Transverse colon (tissue), 4 donors: ENCODE measurements around the gene CHAT. TPM values are rescaled to one million over a fixed set of nuclear protein-coding genes. Genes with fewer than 3 reads are reported as not detected.

ENCODE experiments used
- DNase-seq: peaks from one replicate; pipeline ENCODE4 v3.0.0-alpha.2; 2019
- H3K27ac ChIP-seq, 4 donors: fragments of 200-600 bp; sonication (generic); 2 replicates each; pipeline ENCODE4 v1.5.1; 2016 to 2018; ENCODE audit warnings: inconsistent platforms in 4 of 4
- H3K27me3 ChIP-seq: fragments of 200-600 bp; sonication (generic); 2 replicates; pipeline ENCODE4 v1.5.1; 2017; ENCODE audit warnings: inconsistent platforms
- H3K36me3 ChIP-seq, 4 donors: fragments of 200-600 bp; sonication (generic); 2 replicates each; pipeline ENCODE4 v1.5.1; 2017 to 2019; ENCODE audit warnings: inconsistent platforms in 4 of 4
- H3K4me1 ChIP-seq, 4 donors: fragments of 200-600 bp; sonication (generic); 2 replicates each; pipeline ENCODE4 v1.5.1; 2017 to 2020; ENCODE audit warnings: inconsistent platforms in 4 of 4
- H3K4me3 ChIP-seq, 4 donors: fragments of 200-600 bp; sonication (generic); 1 replicate in 1 of 4; 2 replicates in 3 of 4; pipeline versions ENCODE4 v1.5.1 to v1.6.1; 2017 to 2019; ENCODE audit warnings: inconsistent platforms in 4 of 4
- H3K9me3 ChIP-seq, 2 donors: fragments of 200-600 bp; sonication (generic); 2 replicates each; pipeline ENCODE4 v1.5.1; 2017 to 2019; ENCODE audit warnings: inconsistent platforms in 2 of 2
- EP300 ChIP-seq: sonication (generic); formaldehyde crosslinking; IDR thresholded peaks from one replicate; pipeline ENCODE4 v1.6.1; 2017; ENCODE audit warnings: antibody characterized with exemption, low read depth
- POLR2A ChIP-seq: fragments of 450-650 bp; IDR thresholded peaks from one replicate; pipeline ENCODE4 v1.6.1; 2016; ENCODE audit warnings: antibody characterized with exemption, mild to moderate bottlenecking, moderate library complexity
- POLR2AphosphoS5 ChIP-seq, 3 donors: sonication (generic); formaldehyde crosslinking; IDR thresholded peaks; one replicate each; pipeline ENCODE4 v1.6.1; 2016; ENCODE audit warnings: antibody characterized with exemption in 3 of 3
- WGBS, 2 donors: methylation state at CpG; one replicate each; pipeline ENCODE4 v1.1.5; 2018; ENCODE audit warnings: low coverage in 1 of 2; 5-methylcytosine and 5-hydroxymethylcytosine counted together
- in situ Hi-C, 4 donors: fragments of 200-750 bp; cut with MboI; loops; one replicate each; pipeline versions ENCODE4 v1.15.0 to v1.15.1; 2017; ENCODE audit warnings: low sequenced_read_pairs in 3 of 4, low pct_ligation_motif_present in 1 of 4, low pct_unique_long_range_greater_than_20kb in 1 of 4
- intact Hi-C: fragments of 100-400 bp; cut with DNase I; formaldehyde crosslinking; loops from one replicate; pipeline ENCODE4 v1.15.1; 2023; ENCODE audit warnings: low total_unique reads
- total RNA-seq, 4 donors: library from RNA; depleted of rRNA; stranded (reverse); fragments of >200 nt; gene quantifications; one replicate each; pipeline ENCODE4 v1.1.0, GENCODE V29; 2016
- TF ChIP-seq, protein P1 (sequence below), 5 experiments: fragments of 200-600 bp in 3 of 5; fragments of 450-650 bp in 2 of 5; sonication (generic) in 3 of 5; IDR thresholded peaks; 1 replicate in 2 of 5; 2 replicates in 3 of 5; pipeline ENCODE4 v1.5.1; 2016 to 2017; ENCODE audit warnings: antibody characterized with exemption in 5 of 5, inconsistent platforms in 3 of 5, mild to moderate bottlenecking in 2 of 5, moderate library complexity in 1 of 5

CHAT gene
- total RNA-seq, 4 donors from 2014 or later, result 1.1 to 3.8 TPM; not detected in 2

DNA sequence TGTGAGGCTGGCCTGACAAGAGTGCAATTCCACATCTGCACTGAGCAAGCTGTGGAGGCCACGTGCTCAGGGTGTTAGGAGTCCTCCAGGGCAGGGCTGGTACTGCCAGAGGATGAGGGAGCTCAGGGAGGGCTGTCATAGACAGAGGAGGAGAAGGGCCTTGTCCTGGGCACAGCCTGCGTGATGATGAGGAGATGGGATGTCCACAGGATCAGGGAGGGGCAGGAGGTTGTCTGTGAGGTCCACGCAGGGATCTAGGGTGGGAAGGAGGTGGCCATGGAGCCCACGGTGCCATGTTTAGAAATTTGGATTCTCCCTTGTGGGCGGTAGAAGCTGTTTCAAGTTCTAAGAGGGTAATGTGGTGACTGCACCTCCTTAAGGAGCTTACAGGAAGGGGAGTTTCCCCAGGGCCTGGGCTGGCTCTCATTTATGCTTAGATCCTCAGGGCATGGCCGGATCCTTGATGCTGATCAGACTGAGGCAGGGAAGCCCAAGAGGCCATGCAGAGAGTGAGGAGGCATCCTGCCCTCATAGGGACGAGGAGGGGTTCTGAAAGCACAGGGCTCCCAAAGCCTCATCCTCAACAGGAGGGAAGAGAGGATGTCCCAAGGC lies 30.3 kb downstream of the CHAT start:
- H3K27me3 ChIP-seq, result peaks cover 22% of the 10 kb centered on the region
- DNase-seq, result no peak
- no peaks in the 10 kb centered on the region for H3K36me3 ChIP-seq
- no peaks in the 10 kb centered on the region for H3K4me1 ChIP-seq
- H3K4me3 ChIP-seq, result no peak overlapping the region
- TF ChIP-seq POLR2A (no peak), EP300 (no peak), POLR2AphosphoS5 (IDR thresholded peaks at IDR 0.05) (no peak)
- TF ChIP-seq, protein P1, sequence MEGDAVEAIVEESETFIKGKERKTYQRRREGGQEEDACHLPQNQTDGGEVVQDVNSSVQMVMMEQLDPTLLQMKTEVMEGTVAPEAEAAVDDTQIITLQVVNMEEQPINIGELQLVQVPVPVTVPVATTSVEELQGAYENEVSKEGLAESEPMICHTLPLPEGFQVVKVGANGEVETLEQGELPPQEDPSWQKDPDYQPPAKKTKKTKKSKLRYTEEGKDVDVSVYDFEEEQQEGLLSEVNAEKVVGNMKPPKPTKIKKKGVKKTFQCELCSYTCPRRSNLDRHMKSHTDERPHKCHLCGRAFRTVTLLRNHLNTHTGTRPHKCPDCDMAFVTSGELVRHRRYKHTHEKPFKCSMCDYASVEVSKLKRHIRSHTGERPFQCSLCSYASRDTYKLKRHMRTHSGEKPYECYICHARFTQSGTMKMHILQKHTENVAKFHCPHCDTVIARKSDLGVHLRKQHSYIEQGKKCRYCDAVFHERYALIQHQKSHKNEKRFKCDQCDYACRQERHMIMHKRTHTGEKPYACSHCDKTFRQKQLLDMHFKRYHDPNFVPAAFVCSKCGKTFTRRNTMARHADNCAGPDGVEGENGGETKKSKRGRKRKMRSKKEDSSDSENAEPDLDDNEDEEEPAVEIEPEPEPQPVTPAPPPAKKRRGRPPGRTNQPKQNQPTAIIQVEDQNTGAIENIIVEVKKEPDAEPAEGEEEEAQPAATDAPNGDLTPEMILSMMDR (IDR thresholded peaks at IDR 0.05), result no peak
- no peak overlapping the region for H3K27ac ChIP-seq
- in situ Hi-C loops (no loop called here), intact Hi-C loops (no loop called here)
- WGBS, 2 donors, result 33 to 68% methylated on average over 1 to 7 of the region's 7 CpGs
- no peaks in the 10 kb centered on the region for H3K9me3 ChIP-seq

DNA sequence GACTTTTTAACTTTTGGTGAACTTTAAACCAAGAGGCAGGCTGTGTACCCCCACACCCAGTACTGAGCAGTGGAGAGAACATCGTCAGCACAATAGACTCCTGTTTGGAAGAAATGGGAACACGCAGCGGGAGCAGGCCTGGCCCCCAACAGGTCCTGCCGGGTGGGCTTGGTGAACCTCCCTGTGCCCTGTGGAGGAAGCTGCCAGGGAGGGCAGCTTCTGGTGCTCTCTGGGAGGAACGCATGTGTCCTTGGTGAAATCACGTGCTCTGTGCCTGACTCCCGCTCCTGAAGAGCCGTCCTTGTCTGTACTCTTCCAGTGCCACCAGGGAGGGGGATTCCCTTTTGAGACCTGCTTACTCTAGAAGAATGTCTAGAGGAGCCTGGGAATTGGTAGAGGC lies 31.6 kb downstream of the CHAT start:
- H3K36me3 ChIP-seq, result no peaks in the 10 kb centered on the region
- no peaks in the 10 kb centered on the region for H3K4me1 ChIP-seq
- TF ChIP-seq POLR2A (no peak), POLR2AphosphoS5 (IDR thresholded peaks at IDR 0.05) (no peak), EP300 (no peak)
- TF ChIP-seq, protein P1 (IDR thresholded peaks at IDR 0.05), result no peak
- intact Hi-C loops (no loop called here), in situ Hi-C loops (no loop called here)
- 80 to 89% methylated on average over 1 to 8 of the region's 8 CpGs for WGBS, 2 donors
- H3K4me3 ChIP-seq, result no peak overlapping the region
- H3K27me3 ChIP-seq, result peaks cover 17% of the 10 kb centered on the region
- no peak overlapping the region for H3K27ac ChIP-seq
- no peak for DNase-seq
- no peaks in the 10 kb centered on the region for H3K9me3 ChIP-seq

DNA sequence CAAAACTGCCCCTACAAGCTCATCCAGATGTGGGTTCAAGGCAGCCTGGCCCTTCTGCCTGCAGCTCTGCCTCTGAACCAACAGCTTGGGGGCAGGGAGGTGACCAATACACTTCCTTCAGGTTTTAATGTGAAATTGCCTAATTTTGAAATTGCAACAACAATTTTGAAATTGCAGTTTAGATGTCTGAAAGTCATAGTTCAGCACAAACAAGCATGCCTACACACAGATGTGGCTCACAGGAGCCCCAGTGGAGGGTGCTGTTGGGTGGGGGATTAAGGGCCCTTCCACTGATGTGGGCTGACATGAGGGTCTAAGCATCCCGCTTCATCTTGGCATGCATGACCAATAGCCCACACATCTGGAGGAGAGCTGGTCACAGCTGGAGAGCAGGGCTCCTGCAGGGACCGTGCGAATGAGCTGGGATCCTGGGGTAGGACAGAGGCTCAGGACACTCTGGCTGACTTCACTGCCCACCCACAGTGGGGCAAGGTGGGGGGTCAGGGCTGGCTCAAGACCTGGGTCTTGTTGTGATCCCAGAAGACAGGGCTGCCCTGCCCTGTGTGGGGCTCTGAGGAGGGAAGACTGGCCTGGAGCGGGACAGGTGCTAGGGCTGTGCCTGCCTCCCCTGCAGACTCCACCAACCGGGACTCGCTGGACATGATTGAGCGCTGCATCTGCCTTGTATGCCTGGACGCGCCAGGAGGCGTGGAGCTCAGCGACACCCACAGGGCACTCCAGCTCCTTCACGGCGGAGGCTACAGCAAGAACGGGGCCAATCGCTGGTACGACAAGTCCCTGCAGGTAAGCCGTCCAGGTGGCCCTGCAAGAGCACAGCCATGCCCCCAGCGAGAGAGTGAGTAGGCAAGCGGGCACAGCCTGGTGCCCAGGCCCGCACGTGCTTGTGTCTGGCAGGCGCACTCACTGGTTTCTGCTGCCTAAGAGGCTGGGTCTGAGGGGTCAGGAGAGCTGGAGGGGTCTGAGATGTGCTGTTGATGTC lies 32.3 kb downstream of the CHAT start:
- no peak for TF ChIP-seq POLR2A
- TF ChIP-seq, protein P1 (IDR thresholded peaks at IDR 0.05), result no peak
- TF ChIP-seq POLR2AphosphoS5 (IDR thresholded peaks at IDR 0.05), result no peak
- no peak for TF ChIP-seq EP300
- Histone ChIP-seq H3K27ac (no peak overlapping the region), H3K27me3 (peaks cover 10% of the 10 kb centered on the region), H3K4me3 (no peak overlapping the region), H3K4me1 (no peaks in the 10 kb centered on the region), H3K9me3 (no peaks in the 10 kb centered on the region), H3K36me3 (no peaks in the 10 kb centered on the region)
- intact Hi-C loops (no loop called here), in situ Hi-C loops (no loop called here)
- DNase-seq, result no peak
- WGBS, 2 donors, result 94% methylated on average over 18 of the region's 22 CpGs; no CpG with 5 or more reads in 1 of the 2 donors

DNA sequence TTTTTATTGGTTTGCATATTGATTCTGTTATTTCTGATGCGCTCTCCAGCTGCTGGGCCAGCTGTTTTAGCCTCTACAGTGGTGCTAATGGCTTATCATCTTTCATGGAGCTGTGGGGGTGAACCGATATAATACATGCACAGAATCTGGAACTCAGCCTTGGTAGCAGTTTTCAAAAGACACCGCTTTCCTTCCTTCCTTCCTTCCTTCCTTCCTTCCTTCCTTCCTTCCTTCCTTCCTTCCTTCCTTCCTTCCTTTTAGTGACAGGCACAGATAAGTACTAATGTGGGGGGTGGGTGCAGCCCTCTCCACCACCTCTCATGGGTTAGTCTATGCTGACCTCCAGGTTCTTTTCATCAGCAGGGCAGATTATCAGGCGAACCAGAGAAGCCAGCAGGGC lies 33.7 kb downstream of the CHAT start:
- TF ChIP-seq POLR2A (no peak), POLR2AphosphoS5 (IDR thresholded peaks at IDR 0.05) (no peak)
- in situ Hi-C loops, result no loop called here
- intact Hi-C loops, result no loop called here
- no peaks in the 10 kb centered on the region for H3K36me3 ChIP-seq
- DNase-seq, result no peak
- no peak overlapping the region for H3K27ac ChIP-seq
- no peaks in the 10 kb centered on the region for H3K4me1 ChIP-seq
- 75 to 79% methylated on average over 3 to 4 of the region's 4 CpGs for WGBS, 2 donors
- H3K27me3 ChIP-seq, result no peaks in the 10 kb centered on the region
- no peaks in the 10 kb centered on the region for H3K9me3 ChIP-seq
- no peak overlapping the region for H3K4me3 ChIP-seq
